Peyer's patch (tissue), 4 donors: Measurements from ENCODE around the gene PTGDR. TPM values are rescaled to one million over a fixed set of nuclear protein-coding genes. Genes with fewer than 3 reads are reported as not detected.

Experiments used
- DNase-seq, 3 donors: peaks; one replicate each; pipeline ENCODE4 v3.0.0-alpha.2; 2017 to 2019
- H3K27ac ChIP-seq, 4 donors: fragments of 200-600 bp; sonication (generic); one replicate each; pipeline ENCODE4 v1.5.1; 2016 to 2019
- H3K27me3 ChIP-seq, 2 donors: fragments of 200-600 bp; sonication (generic); one replicate each; pipeline ENCODE4 v1.5.1; 2019
- H3K36me3 ChIP-seq, 3 donors: fragments of 200-600 bp; sonication (generic); one replicate each; pipeline ENCODE4 v1.5.1; 2016 to 2019
- H3K4me1 ChIP-seq, 4 donors: fragments of 200-600 bp; sonication (generic); one replicate each; pipeline ENCODE4 v1.5.1; 2016 to 2019
- H3K4me3 ChIP-seq, 4 donors: fragments of 200-600 bp; sonication (generic); 1 replicate in 3 of 4; 2 replicates in 1 of 4; pipeline ENCODE4 v1.5.1; 2016 to 2019; ENCODE audit warnings: mild to moderate bottlenecking in 1 of 4
- H3K9me3 ChIP-seq, 4 donors: fragments of 200-600 bp; sonication (generic); one replicate each; pipeline ENCODE4 v1.5.1; 2016 to 2019; ENCODE audit warnings: mild to moderate bottlenecking in 1 of 4
- CTCF ChIP-seq, 6 experiments: fragments of 450-650 bp in 4 of 6; fragments of 200-600 bp in 2 of 6; sonication (generic) in 1 of 6; IDR thresholded peaks; one replicate each; pipeline ENCODE4 v1.5.1; 2017 to 2019; ENCODE audit warnings: antibody characterized with exemption in 6 of 6, mild to moderate bottlenecking in 3 of 6, moderate library complexity in 1 of 6
- POLR2A ChIP-seq, 2 donors: fragments of 450-650 bp; IDR thresholded peaks; one replicate each; pipeline ENCODE4 v1.5.1; 2017; ENCODE audit warnings: antibody characterized with exemption in 2 of 2, mild to moderate bottlenecking in 2 of 2, moderate library complexity in 2 of 2
- total RNA-seq, 4 donors: library from RNA; depleted of rRNA; stranded (reverse); fragments of >200 nt; gene quantifications; one replicate each; pipeline ENCODE4 v1.1.0, GENCODE V29; 2016

The PTGDR gene
- total RNA-seq, 4 donors from 2014 or later = 1.4 to 3.8 (median 1.4) TPM; not detected in 1

- TF ChIP-seq CTCF (IDR thresholded peaks at IDR 0.05) (no peak), POLR2A (IDR thresholded peaks at IDR 0.05) (no peak)
- no peaks in the 10 kb centered on the region for H3K9me3 ChIP-seq
- no peaks in the 10 kb centered on the region for H3K36me3 ChIP-seq
- no peaks in the 10 kb centered on the region for H3K4me1 ChIP-seq
- DNase-seq = no peak
- no peak overlapping the region for H3K27ac ChIP-seq
- no peak overlapping the region for H3K4me3 ChIP-seq
- no peaks in the 10 kb centered on the region for H3K27me3 ChIP-seq
Observed at GRCh38 chr14:52233693-52234092, 33.8 kb upstream of the PTGDR start.

GRCh38 chr14:52235434-52235833 is 32.1 kb upstream of the PTGDR start:
- no peak for DNase-seq
- no peak overlapping the region for H3K27ac ChIP-seq
- no peak overlapping the region for H3K4me3 ChIP-seq
- no peaks in the 10 kb centered on the region for H3K4me1 ChIP-seq
- no peaks in the 10 kb centered on the region for H3K27me3 ChIP-seq
- H3K36me3 ChIP-seq = no peaks in the 10 kb centered on the region
- no peak for TF ChIP-seq POLR2A (IDR thresholded peaks at IDR 0.05)
- H3K9me3 ChIP-seq = no peaks in the 10 kb centered on the region

GRCh38 chr14:52235866-52236510 is 31.5 kb upstream of the PTGDR start:
- DNase-seq = no peak
- TF ChIP-seq POLR2A (IDR thresholded peaks at IDR 0.05) (no peak), CTCF (IDR thresholded peaks at IDR 0.05) (no peak)
- Histone ChIP-seq H3K4me3 (no peak overlapping the region), H3K4me1 (no peaks in the 10 kb centered on the region), H3K27me3 (no peaks in the 10 kb centered on the region), H3K36me3 (no peaks in the 10 kb centered on the region), H3K9me3 (no peaks in the 10 kb centered on the region), H3K27ac (no peak overlapping the region)

GRCh38 chr14:52238682-52239081 is 28.8 kb upstream of the PTGDR start:
- Histone ChIP-seq H3K36me3 (no peaks in the 10 kb centered on the region), H3K4me1 (no peaks in the 10 kb centered on the region)
- TF ChIP-seq CTCF (IDR thresholded peaks at IDR 0.05) (no peak), POLR2A (IDR thresholded peaks at IDR 0.05) (no peak)

GRCh38 chr14:52240623-52241022 is 26.9 kb upstream of the PTGDR start:
- no peak overlapping the region for H3K4me3 ChIP-seq
- H3K36me3 ChIP-seq = no peaks in the 10 kb centered on the region

More at GRCh38 chr14:52238682-52239081, 28.8 kb upstream of the PTGDR start:
- H3K27ac ChIP-seq = no peak overlapping the region
- H3K4me3 ChIP-seq = no peak overlapping the region
- H3K9me3 ChIP-seq = no peaks in the 10 kb centered on the region
- no peak for DNase-seq
- H3K27me3 ChIP-seq = no peaks in the 10 kb centered on the region

More at GRCh38 chr14:52240623-52241022, 26.9 kb upstream of the PTGDR start:
- Histone ChIP-seq H3K27me3 (no peaks in the 10 kb centered on the region), H3K9me3 (no peaks in the 10 kb centered on the region), H3K27ac (no peak overlapping the region), H3K4me1 (no peaks in the 10 kb centered on the region)
- no peak for DNase-seq
- TF ChIP-seq POLR2A (IDR thresholded peaks at IDR 0.05) (no peak), CTCF (IDR thresholded peaks at IDR 0.05) (no peak)
